Measurements from ENCODE around the gene RASL12. TPM values are rescaled to one million over a fixed set of nuclear protein-coding genes. Genes with fewer than 3 reads are reported as not detected.
A peak's percentile ranks its signal among the peaks of the same experiment; 100 is the strongest.

The RASL12 gene
- total and polyA plus RNA-seq, 2 donors (not counting 1 experiment from before 2014, with no cell fraction given) = not detected

- peak; percentile 95 for ATAC-seq (ENCODE audit: low read depth)
These were observed 38.7 kb downstream of the RASL12 start, which contains the start of gene MTFMT for GRCh38 chr15:65028921-65029735. Gene MTFMT (minus strand): TSS chr15:65029639. CDS start chr15:65029613, 26 bp downstream.

More at GRCh38 chr15:65028921-65029735, 38.7 kb downstream of the RASL12 start, which contains the start of gene MTFMT:
- Histone ChIP-seq H3K4me1 (ENCODE audit: control insufficient read depth in 2 of 2, insufficient read depth in 2 of 2, low read length in 2 of 2) (peaks cover 20 to 26% of the 10 kb centered on the region in 2 donors), H3K4me3 (ENCODE audit: control extremely low read depth in 1 of 5, extremely low read depth in 1 of 5, insufficient read depth in 1 of 5, low read depth in 2 of 5, low read length in 4 of 5) (peak within 1 kb of the TSS; percentile 64 to 86 (median 80)), H3K9ac (ENCODE audit: low read length) (peak within 1 kb of the TSS; percentile 83), H3K4me2 (replicated peaks; ENCODE audit: low read depth, low read length, poor library complexity, severe bottlenecking) (peak within 1 kb of the TSS; percentile 91), H3K79me2 (ENCODE audit: control insufficient read depth, insufficient read depth, low read length) (peaks cover 25% of the 10 kb centered on the region), H3K36me3 (replicated peaks in 1 of 2; ENCODE audit: control extremely low read depth in 1 of 2, control insufficient read depth in 1 of 2, extremely low read depth in 1 of 2, insufficient read depth in 2 of 2, low read length in 1 of 2) (peaks cover 2 to 14% of the 10 kb centered on the region in 2 experiments), H3K9me3 (ENCODE audit: control extremely low read depth in 1 of 3, control insufficient read depth in 2 of 3, insufficient read depth in 1 of 3, low read length in 2 of 3) (no peaks in the 10 kb centered on the region), H2AFZ (ENCODE audit: insufficient read depth, low read depth, low read length, poor library complexity, severe bottlenecking) (peak within 1 kb of the TSS; percentile 89), H4K20me1 (ENCODE audit: control insufficient read depth, insufficient read depth, low read length, poor library complexity, severe bottlenecking) (no peaks in the 10 kb centered on the region), H3K27ac (ENCODE audit: low read length in 2 of 2) (peak within 1 kb of the TSS in 1 of 2 donors; percentile 68), H3K27me3 (replicated peaks in 1 of 4; ENCODE audit: control extremely low read depth in 1 of 4, control insufficient read depth in 3 of 4, insufficient read depth in 4 of 4, low read length in 3 of 4) (peaks cover 0 to 3% (median 0%) of the 10 kb centered on the region in 4 experiments)
- intact Hi-C loops (cut with micrococcal nuclease) = loop anchor here (1.0 kb wide), 2 partner anchors 39 to 104 kb away; partner anchors contain the start of gene PDCD7
- H3K4me3 Mint-ChIP-seq = peak within 1 kb of the TSS; percentile 87
- peak; percentile 90 for DNase-seq
- under 1% methylated on average over 72 of the region's 73 CpGs for WGBS (ENCODE audit: insufficient coverage)
- POLR2A ChIA-PET = interaction anchor here (1.0 kb wide), 1 partner anchor 277 kb away, joined by 9 read pairs; no protein-coding TSS in a partner anchor
- no peaks in the 10 kb centered on the region for H3K9me3 Mint-ChIP-seq (ENCODE audit: insufficient read depth)
- CTCF ChIA-PET = interaction anchor here (0.6 kb wide), 1 partner anchor 49 kb away, joined by 3 read pairs; no protein-coding TSS in a partner anchor
- peaks cover 6% of the 10 kb centered on the region for H3K27me3 Mint-ChIP-seq
- H3K4me1 Mint-ChIP-seq = peaks cover 27% of the 10 kb centered on the region
- TF ChIP-seq EZH2 (IDR thresholded peaks at IDR 0.05; ENCODE audit: borderline replicate concordance, insufficient read depth, low read depth, low read length, poor library complexity, severe bottlenecking) = no peak
- no peak for TF ChIP-seq CTCF (IDR thresholded peaks at IDR 0.05)
- H3K27ac Mint-ChIP-seq = peak within 1 kb of the TSS; percentile 78

Measured in B cell (primary cell).